GM12801 (cell line): Measurements from ENCODE around the gene DPM3.

ENCODE experiments used
- TF ChIP-seq, protein P1 (sequence below): IDR thresholded peaks from one replicate; pipeline ENCODE4 v1.5.1; 2011; ENCODE audit warnings: control low read depth; ENCODE audit not compliant: insufficient read length; ENCODE audit errors: extremely low read depth

Gene DPM3

DNA sequence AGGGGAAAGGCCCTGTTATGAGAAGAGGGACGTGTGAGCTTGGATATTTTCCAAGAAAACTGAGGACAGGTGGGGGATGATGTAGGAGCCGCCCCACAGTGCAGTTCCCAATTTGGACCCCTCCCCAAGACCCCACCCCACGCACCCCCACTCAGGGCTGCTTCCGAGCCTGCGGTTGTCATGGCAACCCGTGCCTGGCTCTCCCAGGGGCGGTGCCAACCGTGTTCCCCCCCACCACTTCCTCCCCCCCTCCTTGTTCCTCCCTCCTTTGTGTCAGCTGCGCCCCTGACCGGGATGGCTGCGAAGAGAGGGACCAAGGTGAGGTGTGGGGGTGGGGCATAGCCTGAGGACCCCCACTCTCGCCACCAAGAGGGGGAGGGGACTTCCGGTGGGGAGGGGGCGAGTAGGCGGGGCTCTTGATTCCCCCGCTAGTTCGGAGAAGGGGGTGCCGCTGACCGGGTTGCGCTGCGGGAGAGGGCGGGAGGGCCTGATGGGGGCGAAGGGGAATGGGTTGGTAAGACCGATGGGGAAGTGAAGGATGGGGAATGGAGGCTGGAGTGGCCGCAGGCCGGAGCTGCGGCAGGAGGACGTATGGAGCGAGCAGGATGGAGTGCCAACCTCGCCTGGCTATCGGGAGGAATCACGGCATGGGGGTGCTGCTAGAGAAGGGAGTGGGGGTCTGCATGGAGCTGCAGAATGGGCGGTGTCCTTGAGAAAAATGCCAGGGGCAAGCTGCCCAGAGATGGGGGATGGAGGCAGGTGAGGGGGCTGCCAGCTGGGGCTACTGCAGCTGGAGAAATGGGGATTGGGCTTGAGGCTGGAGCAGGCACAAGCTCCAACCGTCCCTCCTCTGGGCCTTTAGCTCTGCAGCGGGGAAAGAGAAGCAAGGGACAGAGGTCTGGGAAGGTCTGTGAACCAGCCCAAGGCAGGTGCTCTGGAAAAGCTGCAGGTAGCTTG, 34.3 kb upstream of the DPM3 start:
- TF ChIP-seq, protein P1, sequence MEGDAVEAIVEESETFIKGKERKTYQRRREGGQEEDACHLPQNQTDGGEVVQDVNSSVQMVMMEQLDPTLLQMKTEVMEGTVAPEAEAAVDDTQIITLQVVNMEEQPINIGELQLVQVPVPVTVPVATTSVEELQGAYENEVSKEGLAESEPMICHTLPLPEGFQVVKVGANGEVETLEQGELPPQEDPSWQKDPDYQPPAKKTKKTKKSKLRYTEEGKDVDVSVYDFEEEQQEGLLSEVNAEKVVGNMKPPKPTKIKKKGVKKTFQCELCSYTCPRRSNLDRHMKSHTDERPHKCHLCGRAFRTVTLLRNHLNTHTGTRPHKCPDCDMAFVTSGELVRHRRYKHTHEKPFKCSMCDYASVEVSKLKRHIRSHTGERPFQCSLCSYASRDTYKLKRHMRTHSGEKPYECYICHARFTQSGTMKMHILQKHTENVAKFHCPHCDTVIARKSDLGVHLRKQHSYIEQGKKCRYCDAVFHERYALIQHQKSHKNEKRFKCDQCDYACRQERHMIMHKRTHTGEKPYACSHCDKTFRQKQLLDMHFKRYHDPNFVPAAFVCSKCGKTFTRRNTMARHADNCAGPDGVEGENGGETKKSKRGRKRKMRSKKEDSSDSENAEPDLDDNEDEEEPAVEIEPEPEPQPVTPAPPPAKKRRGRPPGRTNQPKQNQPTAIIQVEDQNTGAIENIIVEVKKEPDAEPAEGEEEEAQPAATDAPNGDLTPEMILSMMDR = no peak

DNA sequence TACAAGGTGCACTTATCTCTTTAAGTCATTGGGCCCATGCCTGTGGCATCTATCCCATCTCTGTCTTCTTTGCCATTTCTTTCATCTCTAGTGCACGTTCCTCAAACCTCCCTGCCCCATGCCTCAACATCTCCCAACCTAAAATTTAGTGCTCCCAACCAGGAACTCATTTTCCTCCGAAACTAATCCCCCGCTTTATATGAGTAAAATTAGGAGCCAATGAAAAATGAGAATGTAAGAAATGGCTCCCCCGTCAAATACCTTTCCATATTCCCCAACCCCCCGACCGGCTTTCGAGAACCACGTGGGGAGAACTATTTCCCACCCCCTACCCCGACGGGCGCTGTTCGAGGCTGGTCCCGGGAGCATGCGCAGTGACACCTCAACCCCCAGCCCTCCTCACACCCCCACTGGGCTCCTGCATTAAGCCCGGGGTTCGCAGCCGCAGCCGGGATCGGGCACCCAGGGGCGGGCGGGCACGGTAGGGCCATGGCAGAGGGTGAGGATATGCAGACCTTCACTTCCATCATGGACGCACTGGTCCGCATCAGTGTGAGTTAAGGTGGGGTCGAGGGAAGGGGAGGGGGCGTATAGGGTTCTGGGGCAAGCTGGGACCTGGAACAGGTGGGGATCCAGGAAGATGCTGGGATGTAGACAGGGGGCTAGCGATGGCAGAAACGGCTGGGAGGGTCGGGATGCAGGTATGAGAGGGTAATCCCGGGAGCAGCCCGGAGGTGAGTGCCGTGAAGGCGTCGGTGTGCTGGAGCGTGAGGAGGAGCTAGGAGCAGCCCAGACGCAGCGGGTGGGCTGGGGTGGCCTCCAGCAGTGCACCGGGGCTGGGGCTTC, 33.4 kb upstream of the DPM3 start, which contains the start of gene TRIM46:
Gene TRIM46, plus strand, starts transcription at position 372 of the 846 bp plus-strand sequence. Its CDS starts 118 bp downstream, at position 490.
- TF ChIP-seq, protein P1 = no peak

DNA sequence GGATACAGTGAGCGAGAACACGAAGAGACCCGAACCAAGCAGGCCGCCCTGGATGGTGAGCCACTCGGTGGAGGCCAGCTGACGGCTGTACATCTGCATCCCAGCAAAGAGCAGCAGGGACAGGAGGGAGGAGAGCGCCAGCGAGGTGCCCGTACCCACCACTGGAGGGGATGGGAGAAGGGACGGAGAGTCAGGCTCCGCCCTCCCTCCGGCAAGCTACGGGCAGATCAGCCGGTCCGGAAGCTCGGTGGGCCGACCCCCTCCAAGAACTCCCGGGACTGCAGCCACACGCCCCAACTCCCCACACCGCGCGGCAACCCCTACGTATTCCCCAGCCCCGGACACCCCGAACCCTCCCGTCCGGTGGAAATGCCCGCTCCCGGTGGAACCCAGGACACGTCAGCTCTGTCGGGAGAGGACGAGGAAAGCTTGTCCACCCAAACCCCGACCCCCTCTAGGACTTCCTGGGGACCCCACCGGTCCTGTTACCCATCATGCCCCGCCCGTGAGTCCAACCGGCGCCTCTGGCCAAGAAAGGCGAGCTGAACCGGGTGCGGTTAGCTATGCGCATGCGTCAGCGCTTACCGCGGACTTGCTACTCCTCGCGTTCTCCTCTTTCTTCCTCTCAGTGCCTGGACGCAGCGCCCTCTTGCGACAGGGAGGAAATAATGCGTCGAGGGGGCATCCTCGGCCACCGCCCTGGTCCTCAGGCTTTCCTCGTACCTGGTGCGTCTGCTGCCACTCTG, 32.6 kb upstream of the DPM3 start, which contains the start of gene KRTCAP2:
Gene KRTCAP2, minus strand, starts transcription at position 573 of the 746 bp plus-strand sequence. Its CDS starts 80 bp downstream, at position 493.
- TF ChIP-seq, protein P1 = peak; percentile 91

DNA sequence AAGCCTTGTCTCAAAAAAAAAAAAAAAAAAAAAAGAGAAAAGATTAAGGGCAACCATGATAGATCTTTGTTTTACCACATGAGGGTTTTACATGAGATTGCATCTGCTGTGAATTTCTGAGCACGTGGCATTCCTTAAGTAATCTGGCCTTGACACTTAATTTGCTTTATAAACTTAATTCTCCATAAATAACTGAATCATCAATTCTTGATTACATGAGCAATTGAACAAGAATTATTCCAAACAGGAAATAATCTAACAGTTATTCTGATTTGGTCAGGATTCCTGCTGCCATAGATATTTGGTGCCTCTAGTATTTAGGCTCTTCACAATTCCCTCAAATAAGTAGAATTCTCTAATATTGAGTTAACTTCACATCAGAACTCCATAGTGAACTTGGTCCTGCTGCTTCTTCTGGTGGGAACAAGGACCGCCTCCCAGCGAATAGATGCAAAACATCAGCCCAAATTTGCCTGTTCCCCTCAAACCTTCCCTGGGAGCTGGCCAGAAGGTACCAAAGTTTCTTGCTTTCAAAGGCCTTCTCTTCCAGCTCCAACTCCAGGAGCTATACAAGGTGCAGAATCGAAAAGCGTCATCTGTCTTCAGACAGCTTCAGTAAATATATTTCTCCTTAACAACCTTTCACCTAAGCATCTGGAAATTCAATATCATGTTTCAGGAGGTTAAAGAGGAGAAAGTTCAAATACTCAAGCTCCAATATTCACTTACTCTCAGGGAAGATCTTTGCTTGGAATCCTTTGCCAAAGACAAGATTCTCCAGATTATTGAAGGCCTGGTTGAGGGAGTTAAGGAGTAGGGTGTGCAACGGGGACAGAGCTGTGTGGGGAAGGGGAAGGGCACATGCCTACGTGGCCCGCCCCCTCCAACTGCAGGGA, 31.8 kb upstream of the DPM3 start:
- TF ChIP-seq, protein P1 = no peak

DNA sequence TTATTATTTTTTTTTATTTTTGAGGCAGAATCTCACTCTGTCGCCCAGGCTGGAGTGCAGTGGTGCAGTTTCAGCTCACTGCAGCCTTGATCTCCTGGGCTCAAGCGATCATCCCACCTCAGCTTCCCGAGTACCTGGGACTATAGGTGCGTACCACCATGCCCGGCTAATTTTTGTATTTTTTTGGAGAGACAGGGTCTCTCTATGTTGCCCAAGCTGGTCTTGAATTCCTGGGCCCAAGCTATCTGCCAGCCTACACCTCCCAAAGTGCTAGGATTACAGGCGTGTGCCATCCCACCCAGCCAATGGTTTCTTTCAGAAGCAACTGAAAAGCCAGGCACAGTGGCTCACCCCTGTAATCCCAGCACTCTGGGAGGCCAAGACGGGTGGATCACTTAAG, 30.5 kb upstream of the DPM3 start:
- TF ChIP-seq, protein P1 = no peak

DNA sequence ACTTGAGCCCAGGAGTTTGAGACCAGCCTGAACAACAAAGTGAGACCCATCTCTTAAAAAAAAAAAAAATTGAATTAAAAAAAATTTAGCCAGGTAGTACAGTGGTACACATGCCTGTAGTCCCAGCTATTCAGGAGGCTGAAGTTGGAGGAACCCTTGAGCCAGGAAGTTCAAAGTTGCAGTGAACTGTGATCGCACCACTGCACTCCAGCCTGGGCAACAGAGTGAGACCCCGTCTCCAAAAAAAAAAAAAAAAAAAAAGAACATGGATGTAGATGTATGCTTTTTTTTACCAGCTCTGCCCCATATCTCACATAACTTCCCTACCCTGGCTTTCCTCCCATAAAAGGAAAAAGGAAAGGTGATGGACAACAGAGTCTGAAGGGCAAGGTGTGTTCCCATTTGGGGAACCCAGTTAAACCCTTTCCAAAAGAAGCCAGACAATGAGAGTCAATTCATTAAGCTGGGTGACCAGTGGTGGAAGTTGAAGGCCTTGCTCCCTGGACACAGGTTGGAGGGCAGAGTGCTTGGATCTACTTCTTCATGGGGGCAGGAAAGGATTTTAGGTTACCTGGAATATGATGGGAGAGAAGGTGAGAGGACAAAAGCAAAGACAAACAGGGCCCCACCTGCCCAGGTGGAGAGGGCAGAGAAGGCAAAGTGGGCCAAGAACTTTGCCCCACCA, 29.9 kb upstream of the DPM3 start:
- TF ChIP-seq, protein P1 = no peak
